HG02623 (cell line): Measurements from ENCODE around the gene SUN2.

ENCODE experiments used
- ATAC-seq: cut with Tn5 transposase; IDR thresholded peaks from one replicate; pipeline ENCODE4 v1.9.1; 2021; ENCODE audit warnings: moderate library complexity; ENCODE audit not compliant: unreplicated experiment

The SUN2 gene

GRCh38 chr22:38718414-38718813 is 37.4 kb downstream of the SUN2 start:
- no peak for ATAC-seq

GRCh38 chr22:38717244-38717643 is 38.6 kb downstream of the SUN2 start:
- no peak for ATAC-seq

DNA sequence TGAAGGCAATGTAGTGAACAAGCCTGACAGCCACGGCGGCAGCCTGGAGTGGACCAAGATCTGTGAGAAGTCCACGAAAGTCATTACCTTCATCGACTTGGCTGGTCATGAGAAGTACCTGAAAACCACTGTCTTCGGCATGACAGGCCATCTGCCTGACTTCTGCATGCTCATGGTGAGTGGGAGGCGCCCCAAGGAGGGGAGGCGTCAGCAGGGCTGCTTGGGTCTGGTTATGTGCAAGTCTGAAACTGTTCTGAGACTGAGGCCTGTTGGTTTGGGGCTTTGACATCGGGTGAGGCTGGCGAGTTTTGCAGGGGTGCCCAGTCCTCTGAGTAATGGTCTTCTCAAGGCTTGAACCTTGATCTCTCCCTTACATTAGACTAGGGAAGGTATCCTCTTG is 39.0 kb downstream of the SUN2 start:
- ATAC-seq: no peak

DNA sequence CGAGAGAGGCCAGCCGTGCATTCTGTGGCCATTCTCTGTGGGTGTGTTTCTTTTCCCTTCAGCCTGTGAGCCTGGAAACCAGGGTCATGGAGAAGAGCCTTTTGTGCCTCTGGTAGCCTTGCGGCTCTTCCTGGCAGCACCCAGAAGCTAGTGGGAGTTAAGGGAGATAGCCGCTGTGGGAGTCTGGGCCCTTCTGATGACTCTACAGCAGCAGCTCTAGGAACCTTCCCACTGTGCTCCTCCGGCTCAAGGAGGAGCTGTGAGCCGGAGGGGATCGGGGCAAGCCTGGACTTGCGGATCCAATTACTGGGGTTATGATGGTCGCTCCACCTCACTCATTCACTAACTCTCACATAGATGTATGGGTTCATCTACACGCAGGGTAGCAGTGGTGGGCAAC is 39.5 kb downstream of the SUN2 start:
- no peak for ATAC-seq

GRCh38 chr22:38715852-38716251 is 39.9 kb downstream of the SUN2 start:
- ATAC-seq: no peak

- no peak for ATAC-seq
Measured at GRCh38 chr22:38715176-38715764, 40.5 kb downstream of the SUN2 start.

DNA sequence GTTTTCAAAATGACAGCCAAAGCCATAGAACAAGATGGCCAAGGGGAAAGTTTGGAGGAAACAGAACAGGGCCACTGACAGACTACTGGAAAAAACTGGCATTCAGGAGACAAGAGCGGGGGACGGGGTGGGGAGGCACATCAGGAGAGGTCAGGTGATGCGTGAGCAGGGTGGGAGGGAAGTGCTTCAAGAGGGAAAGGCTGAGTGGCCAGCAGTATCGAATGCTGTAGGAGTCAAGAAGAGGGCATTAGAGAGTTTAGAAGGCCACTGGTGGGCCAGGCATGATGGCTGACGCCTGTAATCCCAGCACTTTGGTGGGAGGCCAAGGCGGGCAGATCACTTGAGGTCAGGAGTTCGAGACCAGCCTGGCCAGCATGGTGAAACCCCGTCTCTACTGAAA is 41.9 kb downstream of the SUN2 start:
- ATAC-seq: no peak

DNA sequence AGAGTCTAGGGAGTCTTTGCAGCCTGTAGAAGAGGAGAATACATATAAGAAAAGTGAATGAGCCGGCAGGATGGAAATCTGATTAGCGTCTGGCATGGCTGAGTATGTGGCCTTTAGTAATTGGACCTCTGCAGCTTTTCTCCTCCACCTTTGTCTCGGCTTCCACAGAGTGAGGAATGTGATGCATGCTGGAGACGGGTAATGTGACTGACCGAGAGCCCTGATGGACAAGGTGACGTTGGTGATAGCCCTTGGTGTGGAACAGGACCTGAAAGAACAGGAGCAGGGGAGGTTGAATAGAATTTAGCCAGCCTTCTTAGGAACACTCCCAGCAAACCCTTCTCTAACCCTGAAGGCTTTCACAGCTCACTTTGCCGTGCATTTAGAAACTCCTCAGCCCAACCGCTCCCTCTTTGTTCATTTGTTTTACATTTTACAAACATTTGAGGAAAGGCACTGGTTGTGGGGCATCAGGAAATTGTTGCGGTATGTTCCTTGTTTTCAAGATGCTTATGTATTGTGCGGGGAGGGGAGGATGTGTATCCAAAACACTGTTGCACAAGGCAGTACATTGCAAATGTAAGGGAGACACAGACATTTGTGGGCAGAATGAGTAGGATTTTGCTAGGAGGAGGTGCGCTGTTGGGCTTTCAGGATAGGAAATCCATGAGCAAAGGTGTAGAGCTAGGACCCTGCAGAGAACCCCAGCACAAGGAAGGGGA is 43.2 kb downstream of the SUN2 start:
- ATAC-seq: no peak

DNA sequence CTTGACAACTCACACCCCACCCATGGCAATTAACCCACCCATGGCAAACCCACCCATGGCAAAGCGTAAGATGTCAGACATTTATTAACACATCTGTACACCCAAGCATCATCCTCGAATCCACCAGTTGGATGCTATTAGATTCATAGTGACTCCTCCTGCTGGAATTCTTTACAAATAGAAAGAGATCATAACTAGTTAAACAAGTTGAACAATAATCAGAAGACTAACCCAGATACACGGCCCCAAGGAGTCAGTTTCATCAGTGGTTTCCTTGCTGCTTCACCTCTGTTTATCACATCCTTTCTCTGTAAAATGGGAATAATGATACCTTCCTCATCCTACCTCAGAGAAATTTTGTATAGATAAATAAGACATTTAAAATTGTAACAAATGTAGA is 44.9 kb downstream of the SUN2 start:
- ATAC-seq: no peak

GRCh38 chr22:38710351-38710750 is 45.4 kb downstream of the SUN2 start:
- ATAC-seq: no peak

GRCh38 chr22:38709306-38709705 is 46.5 kb downstream of the SUN2 start:
- no peak for ATAC-seq

GRCh38 chr22:38707984-38708383 is 47.8 kb downstream of the SUN2 start:
- ATAC-seq: no peak

DNA sequence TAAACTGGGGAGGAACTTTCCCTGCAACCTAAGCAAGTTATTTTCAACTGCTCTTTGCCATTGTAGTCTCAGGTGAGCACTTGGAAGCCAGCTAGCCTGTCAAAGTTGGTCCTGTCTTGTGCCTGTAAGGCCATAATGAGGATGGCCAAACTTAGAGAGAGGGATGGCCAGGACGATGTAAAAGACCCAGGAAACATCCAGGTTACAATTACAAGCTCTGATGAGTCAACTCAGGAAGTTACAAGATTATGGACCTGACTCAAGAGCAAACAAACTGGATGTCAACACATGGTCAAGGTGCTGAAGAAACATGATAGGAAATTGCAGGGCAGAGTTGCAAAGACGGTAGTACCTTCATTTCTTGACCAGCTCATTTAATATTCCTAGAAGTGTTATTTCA is 48.5 kb downstream of the SUN2 start:
- ATAC-seq: no peak

DNA sequence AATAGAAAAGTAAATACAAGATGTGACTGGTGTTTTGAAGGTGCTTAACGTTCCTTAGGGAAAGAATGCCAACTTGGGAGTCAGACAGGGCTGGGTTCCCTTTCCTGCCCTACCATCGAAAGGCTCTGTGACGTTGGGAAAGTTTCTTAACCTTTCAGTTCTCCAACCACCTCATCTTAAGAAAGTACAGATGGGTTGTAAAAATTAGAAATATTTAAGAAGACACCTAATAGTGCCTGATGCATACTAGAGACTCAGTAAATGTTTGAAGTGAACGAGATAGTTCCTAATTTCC is 49.0 kb downstream of the SUN2 start:
- ATAC-seq: no peak

GRCh38 chr22:38706101-38706900 is 49.5 kb downstream of the SUN2 start:
- ATAC-seq: no peak

DNA sequence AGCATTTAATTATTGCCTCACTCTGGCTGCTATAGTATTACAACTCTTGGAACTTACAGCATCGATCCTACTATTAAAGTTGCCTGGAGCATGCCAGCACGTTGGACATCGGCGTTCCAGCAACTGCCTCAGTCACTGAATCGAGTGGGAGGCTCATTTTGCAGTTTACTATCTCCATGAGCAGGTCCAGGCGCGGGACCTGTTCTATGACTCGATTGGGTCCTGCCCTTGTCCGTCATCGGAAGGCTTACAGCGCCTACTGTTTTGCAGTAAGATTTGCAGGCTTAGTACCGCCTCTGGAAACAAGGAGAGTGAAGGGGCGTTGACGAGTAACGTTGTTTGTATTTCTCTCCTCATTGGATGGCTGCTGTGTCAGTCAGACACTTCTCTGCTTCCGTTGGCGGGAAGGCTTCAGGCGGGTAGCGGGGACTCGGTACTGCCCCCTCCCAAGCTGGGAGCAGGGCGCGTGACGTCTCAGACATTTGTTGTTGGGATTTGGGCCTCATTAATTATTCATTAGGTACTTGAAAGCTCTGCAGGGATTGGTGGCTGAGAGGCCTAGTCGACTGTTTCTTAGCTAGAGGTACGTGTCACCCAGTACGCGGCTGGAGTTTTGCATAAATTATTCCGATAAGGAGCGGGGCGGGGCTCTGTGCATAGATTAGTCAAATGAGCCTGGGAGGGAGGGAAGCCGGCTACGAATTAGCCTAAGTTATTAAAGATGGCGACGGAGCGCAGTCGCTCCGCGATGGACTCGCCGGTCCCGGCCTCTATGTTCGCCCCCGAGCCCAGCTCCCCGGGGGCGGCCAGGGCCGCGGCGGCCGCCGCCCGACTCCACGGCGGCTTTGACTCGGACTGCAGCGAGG is 50.3 kb downstream of the SUN2 start, which contains the start of gene GTPBP1:
GTPBP1 (plus strand) TSS at position 710 of the 866 bp plus-strand sequence; CDS start at position 722, 12 bp downstream.
- ATAC-seq: peak; percentile 61

- ATAC-seq: no peak
Measured at GRCh38 chr22:38704654-38705234, 51.1 kb downstream of the SUN2 start.

DNA sequence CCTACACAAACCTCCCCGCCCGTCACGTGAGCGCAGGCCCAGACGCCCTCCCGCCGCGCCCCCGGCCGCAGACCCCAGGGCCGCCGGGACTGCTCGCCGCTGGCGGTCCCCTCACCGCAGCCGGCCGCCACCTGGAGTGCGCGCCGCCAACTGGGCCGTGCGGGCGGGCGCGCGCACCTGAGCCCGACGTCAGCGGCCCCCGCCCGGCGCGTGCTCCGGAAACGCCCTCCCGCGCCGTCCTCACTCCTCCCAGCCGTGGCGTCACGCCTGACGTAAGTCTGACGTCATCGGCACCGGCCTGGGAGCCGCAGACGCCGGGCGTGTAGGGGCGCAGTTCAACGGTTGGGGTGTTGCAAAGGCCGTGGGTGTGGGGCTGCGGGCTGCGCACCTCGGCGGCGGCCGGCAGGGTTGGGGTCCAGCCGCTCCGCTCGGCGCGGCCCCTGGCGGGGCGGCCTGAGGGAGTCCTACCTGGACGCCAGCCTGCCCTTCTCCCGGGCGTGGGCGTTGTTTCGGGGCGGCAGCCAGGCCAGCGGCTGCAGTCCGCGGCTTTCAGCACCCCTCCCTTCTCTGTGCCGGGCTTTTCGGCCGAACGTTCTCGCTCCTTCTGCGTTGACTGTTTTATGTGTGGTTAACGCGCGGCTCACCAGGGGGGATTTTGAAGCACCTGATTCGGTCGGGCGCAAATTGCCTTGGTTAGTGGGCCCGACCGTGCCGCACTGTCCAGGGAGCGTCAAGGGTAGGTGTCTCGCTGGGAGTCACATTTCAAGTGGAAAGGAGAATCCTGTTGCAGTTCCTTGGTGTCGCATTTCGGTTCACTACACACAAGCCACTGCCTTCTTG is 54.8 kb downstream of the SUN2 start, which contains the start of gene JOSD1:
JOSD1 (minus strand) TSS at position 155 of the 840 bp plus-strand sequence. CDS start 956 bp downstream, outside the sequence.
- no peak for ATAC-seq

DNA sequence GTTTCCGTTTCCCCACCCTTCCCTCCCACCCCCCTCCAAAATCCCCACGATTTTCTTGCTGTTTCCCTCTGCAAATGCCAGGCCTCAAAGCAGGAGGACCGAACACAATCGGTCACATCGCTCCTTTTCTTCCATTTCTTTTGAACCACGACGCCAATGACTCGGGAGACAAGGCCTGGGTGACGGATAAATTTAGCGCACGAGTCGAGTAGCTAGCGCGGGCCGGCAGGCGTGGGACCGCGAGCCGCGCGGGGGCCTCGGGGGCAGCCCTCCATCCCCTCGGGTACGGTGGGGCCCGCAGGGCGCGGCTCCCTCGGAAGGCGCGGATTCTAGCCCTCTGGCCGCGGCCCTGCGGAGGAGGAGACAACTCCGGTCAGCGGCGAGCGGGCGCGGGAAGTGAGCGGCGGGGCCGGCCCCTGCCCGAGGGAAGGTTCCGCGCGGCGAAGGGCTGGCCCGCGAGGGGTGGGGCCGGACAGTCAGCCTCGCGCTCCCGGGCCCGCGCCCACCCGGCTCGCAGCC is 55.5 kb downstream of the SUN2 start:
- ATAC-seq: no peak

GRCh38 chr22:38699784-38700183 is 56.0 kb downstream of the SUN2 start:
- ATAC-seq: no peak
